WERI-Rb-1 (cell line): ENCODE data around the gene KCND3.
A peak's percentile ranks its signal among the peaks of the same experiment; 100 is the strongest.

Source experiments
- DNase-seq: peaks from one replicate; pipeline ENCODE4 v3.0.0-alpha.2; 2020
- H3K27ac ChIP-seq: fragments of 250-450 bp; sonication (Bioruptor Pico); 2 replicates; pipeline ENCODE4 v1.5.1; 2020; ENCODE audit warnings: mild to moderate bottlenecking, moderate library complexity
- H3K27me3 ChIP-seq: fragments of 250-450 bp; sonication (Bioruptor Pico); 2 replicates; pipeline ENCODE4 v1.5.1; 2021; ENCODE audit warnings: mild to moderate bottlenecking, low read depth, moderate library complexity; ENCODE audit not compliant: insufficient read depth, severe bottlenecking
- H3K36me3 ChIP-seq: fragments of 250-450 bp; sonication (Bioruptor Pico); 2 replicates; pipeline ENCODE4 v1.5.1; 2020; ENCODE audit warnings: mild to moderate bottlenecking, moderate library complexity
- H3K4me3 ChIP-seq: 2 replicates; pipeline ENCODE4 v1.5.1; 2011; ENCODE audit warnings: low read depth, mild to moderate bottlenecking, control low read depth, low read length
- H3K9me3 ChIP-seq: fragments of 250-450 bp; sonication (Bioruptor Pico); 2 replicates; pipeline ENCODE4 v1.5.1; 2021; ENCODE audit warnings: mild to moderate bottlenecking, moderate library complexity; ENCODE audit not compliant: severe bottlenecking
- TF ChIP-seq, protein P1 (sequence below): IDR thresholded peaks from 2 replicates; pipeline ENCODE4 v1.5.1; 2011; ENCODE audit warnings: low read depth, mild to moderate bottlenecking, control low read depth, inconsistent platforms, low read length

The KCND3 gene

DNA sequence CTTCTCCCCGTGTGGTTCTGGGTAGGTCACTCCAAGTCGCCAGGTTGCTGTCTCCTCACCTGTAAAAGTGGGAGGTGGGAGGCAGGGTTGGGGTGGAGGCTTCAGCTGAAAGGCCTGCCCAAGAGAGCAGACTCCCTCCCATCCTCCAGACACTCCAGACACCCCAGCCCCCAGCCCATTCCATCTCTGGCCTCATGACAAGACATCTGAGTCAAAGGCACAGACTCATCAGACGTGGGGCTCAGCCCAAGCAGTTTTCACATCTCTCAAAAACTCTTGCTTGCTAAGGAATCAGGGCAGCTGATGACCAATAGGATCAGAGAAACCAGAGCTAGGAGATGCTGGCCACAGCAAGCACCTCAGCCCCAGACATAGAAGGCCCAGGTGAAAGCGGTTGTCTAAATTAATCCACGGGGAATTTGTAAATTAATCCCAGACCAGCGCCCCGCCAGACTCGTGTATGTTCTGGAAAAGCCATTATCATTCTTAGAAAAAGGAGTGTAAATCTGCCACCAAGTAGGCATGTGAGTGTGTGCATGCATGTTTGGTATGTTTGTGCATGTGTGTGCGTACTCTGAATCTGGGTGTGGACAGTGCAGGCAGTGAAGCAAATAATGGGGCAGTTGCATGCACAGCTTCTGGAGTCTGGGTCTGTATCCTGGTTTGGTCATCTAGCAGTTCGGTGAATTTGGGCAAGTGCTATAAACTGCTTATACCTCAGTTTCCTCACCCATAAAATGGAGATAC lies 55.2 kb downstream of the KCND3 start:
- DNase-seq, result no peak
- no peaks in the 10 kb centered on the region for H3K36me3 ChIP-seq
- no peak overlapping the region for H3K27ac ChIP-seq
- no peaks in the 10 kb centered on the region for H3K9me3 ChIP-seq
- TF ChIP-seq, protein P1, sequence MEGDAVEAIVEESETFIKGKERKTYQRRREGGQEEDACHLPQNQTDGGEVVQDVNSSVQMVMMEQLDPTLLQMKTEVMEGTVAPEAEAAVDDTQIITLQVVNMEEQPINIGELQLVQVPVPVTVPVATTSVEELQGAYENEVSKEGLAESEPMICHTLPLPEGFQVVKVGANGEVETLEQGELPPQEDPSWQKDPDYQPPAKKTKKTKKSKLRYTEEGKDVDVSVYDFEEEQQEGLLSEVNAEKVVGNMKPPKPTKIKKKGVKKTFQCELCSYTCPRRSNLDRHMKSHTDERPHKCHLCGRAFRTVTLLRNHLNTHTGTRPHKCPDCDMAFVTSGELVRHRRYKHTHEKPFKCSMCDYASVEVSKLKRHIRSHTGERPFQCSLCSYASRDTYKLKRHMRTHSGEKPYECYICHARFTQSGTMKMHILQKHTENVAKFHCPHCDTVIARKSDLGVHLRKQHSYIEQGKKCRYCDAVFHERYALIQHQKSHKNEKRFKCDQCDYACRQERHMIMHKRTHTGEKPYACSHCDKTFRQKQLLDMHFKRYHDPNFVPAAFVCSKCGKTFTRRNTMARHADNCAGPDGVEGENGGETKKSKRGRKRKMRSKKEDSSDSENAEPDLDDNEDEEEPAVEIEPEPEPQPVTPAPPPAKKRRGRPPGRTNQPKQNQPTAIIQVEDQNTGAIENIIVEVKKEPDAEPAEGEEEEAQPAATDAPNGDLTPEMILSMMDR, result no peak
- H3K4me3 ChIP-seq, result no peak overlapping the region
- H3K27me3 ChIP-seq, result no peaks in the 10 kb centered on the region

DNA sequence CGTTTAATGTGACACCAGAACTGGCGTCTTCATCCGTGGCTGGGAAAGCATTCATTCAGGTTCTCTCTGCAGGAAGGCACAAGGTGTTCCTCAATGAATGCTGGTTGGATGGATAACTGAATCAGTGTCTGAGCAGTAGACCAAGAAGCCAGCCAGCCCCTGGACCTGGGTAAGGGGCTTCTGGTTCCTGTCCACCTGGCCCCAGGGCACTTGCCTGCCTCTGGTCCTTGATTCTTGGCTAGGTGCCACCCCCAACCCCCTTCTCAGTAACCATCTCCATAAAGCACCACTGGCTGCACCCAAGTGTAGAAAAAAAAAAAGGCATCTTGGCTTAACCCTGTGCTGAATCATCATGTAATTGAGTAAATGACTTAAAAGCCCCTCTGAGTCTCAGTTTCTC lies 59.1 kb downstream of the KCND3 start:
- Histone ChIP-seq H3K9me3 (no peaks in the 10 kb centered on the region), H3K27ac (no peak overlapping the region), H3K27me3 (no peaks in the 10 kb centered on the region), H3K36me3 (no peaks in the 10 kb centered on the region), H3K4me3 (no peak overlapping the region)
- TF ChIP-seq, protein P1, result no peak
- no peak for DNase-seq

DNA sequence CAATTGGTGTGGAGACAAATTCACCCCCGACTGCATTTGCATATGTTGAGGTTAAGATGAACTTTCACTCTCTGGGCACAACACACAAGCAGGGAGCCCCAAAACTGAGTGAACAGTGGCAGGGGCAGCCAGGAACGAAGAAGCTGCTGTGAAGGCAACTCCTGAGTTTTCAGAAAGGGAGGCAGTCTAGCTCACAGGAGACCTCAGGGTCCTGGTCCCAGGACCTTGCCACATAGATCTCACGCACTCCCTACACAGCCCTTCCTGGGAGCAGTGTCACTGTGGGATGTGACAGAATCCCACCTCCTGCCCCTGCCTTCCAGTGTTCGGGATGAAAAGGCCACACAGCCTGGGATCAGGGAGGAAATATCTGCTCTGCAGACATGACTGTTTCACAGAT lies 60.9 kb downstream of the KCND3 start:
- Histone ChIP-seq H3K9me3 (no peaks in the 10 kb centered on the region), H3K36me3 (no peaks in the 10 kb centered on the region), H3K27ac (no peak overlapping the region), H3K4me3 (no peak overlapping the region), H3K27me3 (no peaks in the 10 kb centered on the region)
- TF ChIP-seq, protein P1, result no peak
- DNase-seq, result no peak

DNA sequence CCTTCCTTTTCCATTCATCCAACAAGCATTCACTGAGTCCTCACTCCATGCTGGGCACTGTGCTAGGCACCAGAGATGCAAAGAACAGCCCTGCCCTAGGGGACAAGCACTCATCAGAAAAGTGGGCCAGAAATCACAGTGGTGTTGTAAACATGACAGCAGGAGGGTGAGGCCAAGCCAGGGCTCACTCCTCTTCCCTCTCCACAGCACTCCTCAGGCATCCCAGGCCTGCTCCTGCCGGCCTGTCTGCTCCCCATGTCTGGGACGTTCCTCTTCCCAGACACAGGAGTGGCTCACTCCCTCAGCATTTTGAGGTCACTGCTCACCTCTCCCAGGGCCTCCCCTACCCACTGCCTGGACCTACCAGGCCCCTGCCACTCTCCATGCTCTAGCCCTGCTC lies 61.8 kb downstream of the KCND3 start:
- H3K36me3 ChIP-seq, result no peaks in the 10 kb centered on the region
- no peak for DNase-seq
- no peaks in the 10 kb centered on the region for H3K9me3 ChIP-seq
- no peak overlapping the region for H3K4me3 ChIP-seq
- TF ChIP-seq, protein P1, result no peak
- H3K27me3 ChIP-seq, result no peaks in the 10 kb centered on the region
- H3K27ac ChIP-seq, result no peak overlapping the region

DNA sequence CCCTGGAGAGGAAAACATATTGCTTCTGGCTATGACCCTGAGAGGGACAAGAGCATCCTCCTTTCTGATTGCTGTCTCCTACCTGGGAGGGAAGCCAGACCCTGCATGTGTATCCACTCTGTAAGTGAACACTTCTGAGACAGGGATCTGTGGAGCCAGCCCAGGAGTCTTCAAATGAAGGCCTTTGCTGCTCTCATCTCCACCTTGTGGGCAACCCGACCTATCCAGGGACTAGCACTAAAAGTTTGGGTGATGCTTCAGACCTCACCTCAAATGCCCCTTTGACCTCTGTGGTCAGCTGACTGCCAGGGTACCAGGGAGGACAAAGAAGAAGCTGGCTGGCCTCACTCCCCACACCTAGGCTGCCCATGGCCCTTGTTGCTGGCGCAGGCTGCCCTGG lies 64.7 kb downstream of the KCND3 start:
- no peak for DNase-seq
- TF ChIP-seq, protein P1, result 0 out of 2 replicates have a peak, but pooled peaks have one; percentile 10
- Histone ChIP-seq H3K27ac (no peak overlapping the region), H3K27me3 (no peaks in the 10 kb centered on the region), H3K4me3 (no peak overlapping the region), H3K9me3 (no peaks in the 10 kb centered on the region), H3K36me3 (no peaks in the 10 kb centered on the region)

DNA sequence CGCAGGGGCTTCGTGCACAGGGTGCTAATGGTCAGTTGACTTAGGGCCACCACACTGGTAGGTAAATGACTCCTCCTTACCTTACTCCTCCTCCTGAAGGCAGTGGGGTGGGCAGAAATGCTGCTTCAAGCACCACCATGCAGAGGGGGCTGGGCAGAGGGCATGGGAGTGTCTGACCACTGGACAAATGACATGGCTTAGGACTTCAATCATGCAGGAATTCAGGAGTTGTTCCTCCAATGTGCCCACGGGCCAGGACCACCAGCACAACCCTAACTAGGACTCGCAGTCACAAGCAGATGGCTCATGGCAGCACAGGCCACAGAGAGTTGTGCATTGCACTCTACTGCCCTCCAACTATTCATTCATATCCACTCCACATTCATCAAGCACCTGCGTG lies 65.7 kb downstream of the KCND3 start:
- no peaks in the 10 kb centered on the region for H3K27me3 ChIP-seq
- H3K36me3 ChIP-seq, result no peaks in the 10 kb centered on the region
- TF ChIP-seq, protein P1, result no peak
- no peak overlapping the region for H3K4me3 ChIP-seq
- H3K27ac ChIP-seq, result no peak overlapping the region
- DNase-seq, result no peak
- H3K9me3 ChIP-seq, result no peaks in the 10 kb centered on the region
